SK-N-MC (cell line): ENCODE data around the gene RHBDL1.

Experiments
- EZH2 ChIP-seq: fragments of 200-600 bp; sonication (generic); IDR thresholded peaks from one replicate; pipeline ENCODE4 v1.6.1; 2017; ENCODE audit warnings: antibody characterized with exemption
- FOXP2 ChIP-seq: optimal IDR thresholded peaks from 2 replicates; pipeline ENCODE3; 2011; ENCODE audit warnings: mild to moderate bottlenecking, moderate library complexity; ENCODE audit not compliant: insufficient read depth; ENCODE audit errors: extremely low read length, control extremely low read depth
- POLR2AphosphoS5 ChIP-seq: IDR thresholded peaks from 2 replicates; pipeline ENCODE4 v1.6.1; 2012; ENCODE audit warnings: mild to moderate bottlenecking, low read depth, low read length, borderline replicate concordance

DNA sequence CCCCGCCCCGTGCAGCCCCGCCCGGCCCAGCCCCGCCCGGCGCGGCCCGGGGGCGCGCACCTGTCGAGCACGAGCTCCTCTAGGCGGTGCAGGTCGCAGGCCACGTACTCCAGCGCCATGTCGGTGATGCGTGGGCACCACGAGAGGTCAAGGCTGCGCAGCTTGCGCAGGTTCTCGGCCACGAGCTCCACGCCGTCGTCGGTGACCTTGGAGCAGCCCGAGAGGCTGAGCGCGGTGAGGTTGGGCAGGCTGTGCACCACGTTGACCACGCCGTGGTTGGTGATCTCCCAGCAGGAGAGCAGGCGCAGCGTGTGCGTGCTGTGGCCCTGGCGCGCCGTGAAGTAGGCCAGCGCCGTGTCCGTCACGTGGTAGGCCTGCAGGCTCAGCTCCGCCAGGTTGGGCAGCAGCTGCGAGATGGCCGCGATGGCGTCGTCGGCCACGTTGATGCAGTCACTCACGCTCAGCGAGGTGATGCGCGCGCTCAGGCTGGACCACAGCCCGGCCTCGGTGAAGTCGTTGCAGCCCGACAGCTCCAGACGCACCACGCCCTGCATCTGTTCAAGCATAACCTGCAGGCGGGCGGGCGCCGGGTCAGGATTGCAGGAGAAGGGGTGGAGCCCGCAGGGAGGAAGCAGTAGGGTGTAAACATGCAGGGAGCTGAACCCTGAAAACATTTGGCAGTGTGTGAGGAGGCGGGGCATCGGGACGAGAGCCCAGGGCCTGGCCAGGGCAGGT, 20.1 kb downstream of the RHBDL1 start:
- TF ChIP-seq EZH2 (no peak), POLR2AphosphoS5 (no peak), FOXP2 (no peak)
